Stimulated activated naive CD8-positive, alpha-beta T cell treated with anti-CD3 and anti-CD28 coated beads, Interleukin-15, Interleukin-2, amounts not matched to agents 100 U/mL and 50 U/mL, for 24 hours (primary cell): ENCODE measurements around the gene SLC22A4.

Experiments used
- ATAC-seq: fragments of 150-1000 bp; cut with Tn5 transposase; one replicate; pipeline ENCODE4 v1.10.0; 2021
- DNase-seq: peaks from one replicate; pipeline ENCODE4 v3.0.0; 2021

Gene SLC22A4

DNA sequence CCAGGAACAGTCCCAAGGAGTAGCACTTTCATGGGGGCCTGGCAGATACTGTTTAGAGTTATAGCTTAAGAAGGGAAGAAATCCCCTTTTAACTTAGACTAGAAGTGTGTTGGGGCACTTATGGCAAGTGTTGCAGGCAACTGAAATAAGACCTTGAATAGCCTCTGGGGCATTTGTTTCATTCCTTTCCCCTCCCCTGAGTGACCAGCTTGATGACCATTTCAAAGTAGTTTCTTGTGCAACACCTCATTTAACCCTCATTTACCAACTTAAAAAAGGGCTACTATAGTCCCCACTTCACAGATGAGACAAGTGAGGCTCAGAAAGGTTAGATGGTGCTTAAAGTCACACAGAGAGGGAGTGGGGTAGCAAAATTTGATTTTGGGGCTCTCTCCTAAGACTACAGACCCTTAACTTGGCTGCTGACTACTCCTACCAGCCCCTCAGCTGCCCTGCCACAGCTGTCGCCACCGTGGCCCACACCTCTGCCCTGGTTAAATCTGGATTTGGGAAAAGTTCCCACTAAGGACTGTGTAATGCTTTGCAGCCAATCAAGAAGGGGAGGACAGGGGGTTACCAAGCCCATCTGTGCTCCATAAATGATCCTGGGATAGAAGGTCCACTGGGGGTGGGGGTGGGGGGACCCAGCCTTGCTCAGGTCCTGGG lies 31.2 kb upstream of the SLC22A4 start:
- DNase-seq (no peak), ATAC-seq (no peak)

DNA sequence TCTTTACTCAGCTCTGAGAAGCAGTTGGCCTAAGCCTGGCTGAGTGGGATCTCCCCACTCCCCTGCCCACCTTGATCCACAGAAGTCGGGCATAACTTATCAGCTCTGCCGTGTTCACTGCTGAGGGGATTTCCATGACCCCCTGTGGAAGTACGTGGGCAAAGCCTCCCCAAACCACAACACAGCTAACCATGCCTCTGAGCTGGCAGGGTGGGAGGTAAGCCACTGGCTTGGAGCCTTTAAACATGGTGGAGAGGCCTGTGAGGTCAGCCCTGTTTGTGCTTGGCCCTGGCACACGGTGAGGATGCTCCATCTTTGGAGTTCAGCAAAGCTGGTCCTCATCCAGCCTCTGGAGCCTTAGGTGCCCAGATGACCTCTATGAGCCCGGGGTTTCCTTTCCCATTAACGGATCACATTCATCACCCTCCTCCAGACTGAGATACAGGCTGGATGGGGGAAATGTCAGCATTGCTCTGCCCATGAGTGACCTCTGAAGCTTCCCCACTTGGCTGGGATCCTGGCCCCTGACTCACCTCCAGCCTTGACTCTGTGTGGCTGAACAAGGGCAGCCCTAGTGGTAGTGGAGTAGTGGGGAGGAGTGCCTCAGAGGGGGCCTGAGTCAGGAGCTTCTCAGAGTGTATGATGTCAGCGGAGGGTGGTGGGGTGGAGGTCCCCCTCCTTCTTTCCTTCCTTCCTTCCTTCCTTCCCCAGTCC lies 30.5 kb upstream of the SLC22A4 start:
- ATAC-seq (peak; percentile 75), DNase-seq (peak; percentile 64)

DNA sequence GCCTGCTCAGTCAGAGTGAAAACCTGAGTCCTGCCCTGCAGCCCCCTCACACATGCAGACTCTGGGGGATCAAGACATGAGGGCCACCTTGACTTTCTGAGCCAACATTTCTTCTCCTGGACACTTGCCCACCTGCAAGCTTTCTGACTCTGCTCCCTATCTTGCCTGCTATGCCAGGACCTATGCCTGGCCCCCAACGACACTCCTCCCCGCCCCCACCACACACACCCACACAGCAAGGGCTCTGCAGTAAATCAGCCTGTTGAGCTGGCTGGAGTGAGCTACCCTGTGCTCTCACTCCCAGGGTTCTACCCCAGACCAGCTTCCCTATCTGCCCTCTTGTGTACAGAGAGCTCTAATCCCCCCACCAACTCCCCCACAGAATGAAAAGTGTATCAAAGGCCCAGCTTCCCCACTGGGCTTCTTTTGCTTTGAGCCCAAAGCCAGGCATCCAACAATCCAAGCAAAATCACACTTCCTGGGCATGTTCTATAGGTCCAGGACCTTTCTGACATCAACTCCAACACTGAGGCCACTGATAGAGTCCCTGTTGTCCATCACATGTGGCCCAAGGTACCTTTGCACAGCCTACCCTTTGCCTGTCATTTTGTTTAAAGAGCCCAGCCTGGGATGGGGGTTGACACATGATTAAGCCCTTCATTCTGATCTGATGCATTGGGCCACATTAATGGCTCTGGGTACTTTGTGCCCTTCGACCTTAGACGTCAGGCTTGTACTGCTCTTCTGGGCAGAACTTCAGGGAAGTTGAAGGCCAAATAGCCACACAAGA lies 29.5 kb upstream of the SLC22A4 start:
- DNase-seq, result no peak
- no peak for ATAC-seq

- ATAC-seq (no peak), DNase-seq (no peak)
These were observed 28.7 kb upstream of the SLC22A4 start for GRCh38 chr5:132265336-132266030.

- ATAC-seq (no peak), DNase-seq (no peak)
These were observed 28.0 kb upstream of the SLC22A4 start for GRCh38 chr5:132266031-132266835.

GRCh38 chr5:132266836-132267160 lies 27.4 kb upstream of the SLC22A4 start:
- ATAC-seq, result no peak
- no peak for DNase-seq

- DNase-seq (no peak), ATAC-seq (no peak)
These were observed 26.9 kb upstream of the SLC22A4 start for GRCh38 chr5:132267166-132267739.

DNA sequence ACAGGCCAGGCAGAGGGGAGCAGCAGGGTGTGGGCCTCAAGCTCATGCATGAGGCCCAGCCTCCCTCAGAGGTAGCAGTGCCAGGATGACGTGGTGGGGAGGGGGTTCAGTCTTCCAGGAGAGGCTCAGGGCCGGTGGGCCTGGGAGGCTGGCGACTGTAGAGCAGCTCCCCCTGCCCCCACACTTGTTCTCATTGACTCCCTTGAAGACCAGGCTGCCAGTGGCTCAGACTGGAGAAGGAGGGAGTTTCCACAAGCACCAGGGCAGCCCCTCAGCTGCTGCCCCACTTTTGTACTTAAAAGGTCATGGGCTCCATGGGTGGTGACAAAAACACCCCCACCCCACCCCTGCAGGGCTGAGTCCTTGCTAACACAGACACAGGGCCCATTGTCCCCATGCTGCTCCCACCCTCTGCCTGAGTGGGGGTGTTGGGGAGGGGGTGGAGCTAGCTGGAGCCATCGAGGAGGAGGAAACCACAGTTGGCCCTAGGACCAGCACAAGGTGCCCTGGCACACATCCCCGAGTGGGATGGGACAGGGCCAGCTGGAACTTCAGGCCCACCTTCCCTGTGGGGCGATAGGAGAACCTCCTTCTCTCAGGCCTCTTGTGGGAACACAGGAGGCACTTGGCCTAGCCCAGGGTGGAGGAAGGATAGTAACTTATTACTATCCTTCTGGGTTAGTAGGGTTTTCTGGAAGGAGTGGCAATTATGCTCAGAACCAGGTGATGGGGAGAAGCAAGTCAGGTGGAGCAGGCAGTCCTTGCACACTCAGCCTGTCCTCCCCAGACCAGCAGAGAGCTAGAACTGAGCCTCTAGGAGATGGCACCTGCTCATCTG lies 26.0 kb upstream of the SLC22A4 start:
- ATAC-seq (peak; percentile 5), DNase-seq (no peak)

GRCh38 chr5:132268769-132269551 lies 25.2 kb upstream of the SLC22A4 start:
- DNase-seq, result no peak

DNA sequence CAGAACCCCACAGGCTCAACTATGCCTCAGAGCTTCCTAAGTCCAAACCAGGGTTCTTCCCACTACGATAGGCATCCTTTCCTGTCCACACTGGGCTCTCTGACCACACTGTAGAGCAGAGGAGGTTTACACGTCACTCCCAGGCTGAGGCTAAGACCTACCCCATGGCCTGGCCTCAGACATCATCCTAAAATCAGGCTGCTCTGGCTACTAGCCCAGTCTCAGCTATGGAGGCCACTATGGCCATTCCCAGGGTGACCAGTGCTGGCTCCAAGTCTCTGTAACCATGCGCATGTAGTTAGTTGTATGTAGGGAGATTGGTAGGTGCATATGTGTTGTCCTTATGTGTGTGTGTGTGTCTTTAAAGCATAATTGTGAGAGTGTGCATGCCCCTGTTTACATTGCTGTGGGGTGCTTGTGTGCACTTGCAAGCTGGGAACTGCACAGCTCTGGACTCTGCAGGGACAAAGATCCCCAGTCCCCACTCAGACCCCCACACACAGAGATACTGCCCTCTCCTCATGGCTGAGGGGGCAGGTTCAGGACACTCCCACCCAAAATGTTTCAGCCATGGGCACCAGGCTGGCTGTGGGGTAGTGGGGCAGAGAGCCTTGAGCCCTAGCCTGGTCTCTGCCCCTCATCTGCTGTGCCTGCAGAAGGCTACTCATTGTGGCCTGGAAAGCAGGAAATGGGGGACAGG lies 24.4 kb upstream of the SLC22A4 start:
- ATAC-seq (no peak), DNase-seq (no peak)

More at GRCh38 chr5:132268769-132269551, 25.2 kb upstream of the SLC22A4 start:
- ATAC-seq, result peak; percentile 10

GRCh38 chr5:132270335-132270665 lies 23.9 kb upstream of the SLC22A4 start:
- ATAC-seq (no peak), DNase-seq (no peak)

DNA sequence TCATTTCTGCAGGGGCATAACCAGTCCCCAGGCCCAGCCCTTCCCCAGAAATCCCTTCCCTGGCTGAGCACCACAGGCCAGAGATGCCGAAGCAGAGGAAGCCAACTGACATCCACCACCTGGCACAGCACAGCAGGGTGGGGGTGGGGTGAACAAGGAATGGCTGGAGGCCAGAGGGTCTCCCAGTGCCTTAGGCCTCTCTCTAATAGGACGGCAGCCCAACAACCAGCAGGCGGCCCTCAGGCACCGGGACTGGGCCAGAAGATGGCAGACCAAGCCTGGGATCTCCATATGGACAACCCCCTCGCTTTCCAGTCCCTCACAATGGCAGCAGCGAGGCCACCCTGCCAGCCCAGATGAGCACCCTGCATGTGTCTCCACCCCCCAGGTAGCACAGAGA lies 23.5 kb upstream of the SLC22A4 start:
- DNase-seq (no peak), ATAC-seq (no peak)

DNA sequence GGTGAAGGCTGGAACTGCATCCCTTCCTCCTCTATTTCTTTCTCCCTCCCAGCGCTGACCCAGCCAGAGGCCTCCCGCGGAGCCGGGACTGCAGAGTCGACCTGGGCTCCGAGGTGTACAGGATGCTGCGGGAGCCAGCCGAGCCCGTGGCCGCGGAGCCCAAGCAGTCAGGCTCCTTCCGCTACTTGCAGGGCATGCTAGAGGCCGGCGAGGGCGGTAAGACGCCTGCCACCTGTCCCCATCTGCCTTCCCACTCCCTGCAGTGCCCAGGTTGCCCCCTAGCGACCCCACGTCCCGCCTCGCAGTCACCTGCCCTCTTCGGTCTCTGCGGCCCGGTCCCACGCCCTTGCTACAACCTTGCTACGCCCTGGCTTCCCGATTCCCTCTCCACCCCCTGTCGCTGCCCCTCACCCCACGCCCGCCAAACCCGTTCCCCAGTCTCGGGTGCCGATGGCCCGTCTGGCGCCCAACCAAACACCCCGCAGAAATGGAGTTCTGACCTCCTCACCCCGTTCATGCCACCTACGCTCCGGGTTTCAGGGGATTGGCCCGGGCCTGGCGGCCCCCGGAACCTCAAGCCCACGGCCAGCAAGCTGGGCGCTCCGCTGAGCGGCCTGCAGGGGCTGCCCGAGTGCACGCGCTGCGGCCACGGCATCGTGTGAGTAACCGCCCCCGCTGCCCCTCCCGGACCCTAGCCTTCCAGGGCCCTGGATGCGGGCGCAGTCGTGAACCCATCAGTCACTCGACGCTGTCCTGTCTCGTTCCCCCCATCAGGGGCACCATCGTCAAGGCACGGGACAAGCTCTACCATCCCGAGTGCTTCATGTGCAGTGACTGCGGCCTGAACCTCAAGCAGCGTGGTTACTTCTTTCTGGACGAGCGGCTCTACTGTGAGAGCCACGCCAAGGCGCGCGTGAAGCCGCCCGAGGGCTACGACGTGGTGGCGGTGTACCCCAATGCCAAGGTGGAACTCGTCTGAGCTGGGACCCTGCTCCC lies 22.6 kb upstream of the SLC22A4 start:
- DNase-seq (no peak), ATAC-seq (peak; percentile 21)

GRCh38 chr5:132272311-132273210 lies 21.6 kb upstream of the SLC22A4 start:
- DNase-seq (peak; percentile 83), ATAC-seq (no peak)

GRCh38 chr5:132273631-132274030 lies 20.6 kb upstream of the SLC22A4 start:
- DNase-seq (no peak), ATAC-seq (no peak)

- DNase-seq, result no peak
- ATAC-seq, result no peak
These were observed 20.0 kb upstream of the SLC22A4 start for GRCh38 chr5:132274050-132274792.
